Fibroblast of the aortic adventitia (primary cell): ENCODE data around the gene ANO2. TPM values are rescaled to one million over a fixed set of nuclear protein-coding genes. Genes with fewer than 3 reads are reported as not detected.
A peak's percentile ranks its signal among the peaks of the same experiment; 100 is the strongest.

Source experiments
- DNase-seq: peaks from one replicate; pipeline ENCODE4 v3.0.0-alpha.2; 2010; ENCODE audit warnings: low read depth
- H3K4me3 ChIP-seq: 2 replicates; pipeline ENCODE4 v1.5.1; 2011; ENCODE audit warnings: low read depth, mild to moderate bottlenecking, control low read depth, low read length, moderate library complexity
- total RNA-seq: library from RNA; depleted of rRNA; stranded (reverse); fragments of >200 nt; gene quantifications from 2 replicates; pipeline ENCODE4 v1.2.3, GENCODE V29; 2012; ENCODE audit warnings: low replicate concordance
- TF ChIP-seq, protein P1 (sequence below): IDR thresholded peaks from 2 replicates; pipeline ENCODE4 v1.5.1; 2011; ENCODE audit warnings: mild to moderate bottlenecking, low read length, control low read depth, inconsistent platforms; ENCODE audit not compliant: insufficient read depth

The ANO2 gene
- total RNA-seq, 1 donor: not detected

DNA sequence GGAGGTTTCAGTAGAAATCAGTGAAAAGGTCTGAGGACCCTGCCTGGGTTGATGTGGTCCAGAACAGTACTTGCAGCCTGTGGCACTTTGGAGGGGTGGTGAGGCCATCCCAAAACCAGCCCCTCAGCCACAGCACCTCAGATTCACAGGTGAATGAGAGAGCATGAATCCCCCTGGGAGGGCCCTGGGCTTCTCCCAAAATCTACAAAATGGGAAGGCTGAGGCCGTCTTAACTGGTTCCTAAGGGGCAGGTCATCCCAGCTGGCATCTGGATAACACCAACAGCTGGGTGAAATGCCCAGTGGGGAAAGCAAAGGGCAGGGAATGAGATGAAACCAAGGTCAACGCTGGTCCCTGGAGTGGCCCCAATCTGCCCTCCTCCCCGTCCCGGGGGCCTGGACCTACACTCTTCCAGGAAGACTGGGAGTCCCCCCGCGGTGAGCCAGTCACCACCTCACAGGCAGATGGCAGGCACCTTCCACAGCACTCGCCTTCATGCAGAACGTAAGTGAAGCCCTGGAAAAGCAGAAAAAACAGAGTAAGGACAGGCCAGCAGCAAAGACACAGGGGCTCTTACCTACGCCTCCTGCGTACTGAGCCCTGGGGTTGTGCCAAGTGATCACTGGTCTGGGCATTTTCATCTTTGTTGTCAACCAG is 26.3 kb upstream of the ANO2 start:
- TF ChIP-seq, protein P1, sequence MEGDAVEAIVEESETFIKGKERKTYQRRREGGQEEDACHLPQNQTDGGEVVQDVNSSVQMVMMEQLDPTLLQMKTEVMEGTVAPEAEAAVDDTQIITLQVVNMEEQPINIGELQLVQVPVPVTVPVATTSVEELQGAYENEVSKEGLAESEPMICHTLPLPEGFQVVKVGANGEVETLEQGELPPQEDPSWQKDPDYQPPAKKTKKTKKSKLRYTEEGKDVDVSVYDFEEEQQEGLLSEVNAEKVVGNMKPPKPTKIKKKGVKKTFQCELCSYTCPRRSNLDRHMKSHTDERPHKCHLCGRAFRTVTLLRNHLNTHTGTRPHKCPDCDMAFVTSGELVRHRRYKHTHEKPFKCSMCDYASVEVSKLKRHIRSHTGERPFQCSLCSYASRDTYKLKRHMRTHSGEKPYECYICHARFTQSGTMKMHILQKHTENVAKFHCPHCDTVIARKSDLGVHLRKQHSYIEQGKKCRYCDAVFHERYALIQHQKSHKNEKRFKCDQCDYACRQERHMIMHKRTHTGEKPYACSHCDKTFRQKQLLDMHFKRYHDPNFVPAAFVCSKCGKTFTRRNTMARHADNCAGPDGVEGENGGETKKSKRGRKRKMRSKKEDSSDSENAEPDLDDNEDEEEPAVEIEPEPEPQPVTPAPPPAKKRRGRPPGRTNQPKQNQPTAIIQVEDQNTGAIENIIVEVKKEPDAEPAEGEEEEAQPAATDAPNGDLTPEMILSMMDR: no peak
- H3K4me3 ChIP-seq: no peak overlapping the region
- DNase-seq: no peak

GRCh38 chr12:5969974-5970690 is 25.1 kb upstream of the ANO2 start:
- TF ChIP-seq, protein P1: peak; percentile 24
- H3K4me3 ChIP-seq: no peak overlapping the region
- no peak for DNase-seq

GRCh38 chr12:5969156-5969973 is 24.3 kb upstream of the ANO2 start:
- H3K4me3 ChIP-seq: no peak overlapping the region
- TF ChIP-seq, protein P1: no peak
- DNase-seq: no peak

GRCh38 chr12:5967645-5968415 is 22.8 kb upstream of the ANO2 start:
- H3K4me3 ChIP-seq: no peak overlapping the region
- DNase-seq: no peak
- TF ChIP-seq, protein P1: no peak

DNA sequence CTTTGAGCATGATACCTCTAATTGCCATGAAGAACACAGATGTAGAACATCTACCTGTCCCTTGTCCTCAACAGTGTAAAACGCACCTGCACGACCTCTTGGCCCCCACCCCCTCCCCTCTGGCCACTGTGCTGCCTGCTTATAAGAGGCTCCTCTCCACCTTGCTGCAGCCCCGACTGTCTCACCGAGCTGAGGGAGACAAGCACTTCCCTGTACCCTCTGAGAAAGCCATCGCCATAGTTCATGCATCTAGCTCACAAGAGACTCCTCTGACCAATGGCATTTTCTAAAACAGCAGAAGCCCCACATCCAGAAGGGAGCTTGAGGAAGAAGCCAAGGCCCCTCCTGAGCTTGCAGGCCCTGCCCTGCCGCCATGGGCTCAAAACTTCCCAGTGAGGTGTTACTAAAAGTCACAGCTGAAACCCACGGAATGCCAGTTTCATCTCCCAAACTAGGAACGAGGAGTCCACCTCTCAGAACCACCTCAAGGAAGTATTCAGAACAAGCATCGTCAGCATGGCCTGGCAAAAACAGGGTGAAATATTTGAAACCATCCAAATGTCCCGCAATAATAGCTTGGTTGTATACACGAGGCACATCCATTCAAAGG is 21.5 kb upstream of the ANO2 start:
- no peak for DNase-seq
- no peak overlapping the region for H3K4me3 ChIP-seq
- TF ChIP-seq, protein P1: no peak

DNA sequence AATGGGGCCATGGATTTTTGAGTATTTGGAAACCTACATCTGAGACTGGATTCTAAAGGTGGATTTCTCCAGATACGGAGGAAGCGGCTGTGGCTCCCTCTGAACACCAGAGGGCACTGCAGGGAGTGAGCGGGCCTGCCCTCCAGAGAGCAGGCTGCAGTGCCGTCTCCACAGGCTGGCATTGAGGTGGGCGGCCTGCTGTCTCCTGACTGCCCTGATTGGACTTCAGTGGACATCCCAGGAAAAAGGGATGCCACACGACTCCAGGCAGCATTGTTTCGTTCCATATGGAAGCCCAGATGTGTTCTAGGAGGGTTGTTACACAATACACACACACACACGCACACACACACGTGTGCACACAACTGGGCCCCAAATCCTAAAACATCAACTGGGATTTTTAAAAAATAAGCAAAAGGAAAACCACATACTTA is 20.9 kb upstream of the ANO2 start:
- H3K4me3 ChIP-seq: no peak overlapping the region
- TF ChIP-seq, protein P1: peak; percentile 93
- peak; percentile 52 for DNase-seq
